Loucy (cell line): ENCODE measurements around the gene CAMSAP3.

Experiments used
- H2AFZ ChIP-seq: fragments of 200-600 bp; sonication (generic); 2 replicates; pipeline ENCODE4 v1.6.0; 2016; ENCODE audit warnings: antibody characterized with exemption, mild to moderate bottlenecking, low read length, moderate library complexity
- H3F3A ChIP-seq: fragments of 200-600 bp; 2 replicates; pipeline ENCODE4 v1.6.0; 2016; ENCODE audit warnings: antibody characterized with exemption, low read depth, mild to moderate bottlenecking
- H3K27me3 ChIP-seq: fragments of 200-600 bp; sonication (generic); 2 replicates; pipeline ENCODE4 v1.6.1; 2014; ENCODE audit warnings: low read length, mild to moderate bottlenecking; ENCODE audit not compliant: insufficient read depth, poor library complexity, severe bottlenecking
- H3K36me3 ChIP-seq: fragments of 200-600 bp; sonication (generic); 2 replicates; pipeline ENCODE4 v1.6.1; 2016; ENCODE audit warnings: low read length; ENCODE audit not compliant: insufficient read depth
- H3K4me1 ChIP-seq: fragments of 200-600 bp; sonication (generic); 2 replicates; pipeline ENCODE4 v1.5.1; 2014; ENCODE audit warnings: low read length, mild to moderate bottlenecking; ENCODE audit not compliant: insufficient read depth, poor library complexity, severe bottlenecking
- H3K4me2 ChIP-seq: fragments of 200-600 bp; sonication (generic); 2 replicates; pipeline ENCODE4 v1.6.0; 2014; ENCODE audit warnings: antibody characterized with exemption, low read length, low read depth, mild to moderate bottlenecking; ENCODE audit not compliant: poor library complexity, severe bottlenecking
- H3K4me3 ChIP-seq: fragments of 200-600 bp; sonication (generic); 2 replicates; pipeline ENCODE4 v1.5.1; 2014; ENCODE audit warnings: low read length, mild to moderate bottlenecking, mixed read lengths; ENCODE audit not compliant: poor library complexity, severe bottlenecking
- H3K79me2 ChIP-seq: fragments of 200-600 bp; sonication (generic); 2 replicates; pipeline ENCODE4 v1.6.1; 2014; ENCODE audit warnings: low read length; ENCODE audit not compliant: insufficient read depth
- H3K9ac ChIP-seq: fragments of 200-600 bp; sonication (generic); 2 replicates; pipeline ENCODE4 v1.6.0; 2014; ENCODE audit warnings: mild to moderate bottlenecking, low read depth, low read length, moderate library complexity; ENCODE audit not compliant: poor library complexity, severe bottlenecking
- H3K9me2 ChIP-seq: fragments of 200-600 bp; sonication (generic); replicated peaks from 2 replicates; pipeline ENCODE4 v1.6.1; 2016; ENCODE audit warnings: low read depth, low read length, mixed read lengths
- H3K9me3 ChIP-seq: fragments of 200-600 bp; sonication (generic); 2 replicates; pipeline ENCODE4 v1.6.1; 2014; ENCODE audit warnings: mild to moderate bottlenecking, antibody characterized with exemption, low read length, low read depth; ENCODE audit not compliant: insufficient read depth
- H4K20me1 ChIP-seq: fragments of 200-600 bp; sonication (generic); 2 replicates; pipeline ENCODE4 v1.6.0; 2014; ENCODE audit warnings: antibody characterized with exemption, low read length, mild to moderate bottlenecking; ENCODE audit not compliant: insufficient read depth, poor library complexity, severe bottlenecking
- EZH2phosphoT487 ChIP-seq: fragments of 200-600 bp; IDR thresholded peaks from 2 replicates; pipeline ENCODE4 v1.6.1; 2018; ENCODE audit warnings: antibody characterized with exemption, mild to moderate bottlenecking, moderate library complexity, borderline replicate concordance
- TF ChIP-seq, protein P1 (sequence below): fragments of 200-600 bp; sonication (generic); conservative IDR thresholded peaks from 2 replicates; pipeline ENCODE4 v1.5.1; 2014; ENCODE audit warnings: mild to moderate bottlenecking, antibody characterized with exemption, low read length

The CAMSAP3 gene

GRCh38 chr19:7552781-7553180 lies 42.9 kb upstream of the CAMSAP3 start:
- no peak overlapping the region for H3K4me3 ChIP-seq
- H3K36me3 ChIP-seq: no peaks in the 10 kb centered on the region
- H3K9me3 ChIP-seq: no peaks in the 10 kb centered on the region
- no peaks in the 10 kb centered on the region for H3K9me2 ChIP-seq
- no peak for TF ChIP-seq EZH2phosphoT487
- TF ChIP-seq, protein P1, sequence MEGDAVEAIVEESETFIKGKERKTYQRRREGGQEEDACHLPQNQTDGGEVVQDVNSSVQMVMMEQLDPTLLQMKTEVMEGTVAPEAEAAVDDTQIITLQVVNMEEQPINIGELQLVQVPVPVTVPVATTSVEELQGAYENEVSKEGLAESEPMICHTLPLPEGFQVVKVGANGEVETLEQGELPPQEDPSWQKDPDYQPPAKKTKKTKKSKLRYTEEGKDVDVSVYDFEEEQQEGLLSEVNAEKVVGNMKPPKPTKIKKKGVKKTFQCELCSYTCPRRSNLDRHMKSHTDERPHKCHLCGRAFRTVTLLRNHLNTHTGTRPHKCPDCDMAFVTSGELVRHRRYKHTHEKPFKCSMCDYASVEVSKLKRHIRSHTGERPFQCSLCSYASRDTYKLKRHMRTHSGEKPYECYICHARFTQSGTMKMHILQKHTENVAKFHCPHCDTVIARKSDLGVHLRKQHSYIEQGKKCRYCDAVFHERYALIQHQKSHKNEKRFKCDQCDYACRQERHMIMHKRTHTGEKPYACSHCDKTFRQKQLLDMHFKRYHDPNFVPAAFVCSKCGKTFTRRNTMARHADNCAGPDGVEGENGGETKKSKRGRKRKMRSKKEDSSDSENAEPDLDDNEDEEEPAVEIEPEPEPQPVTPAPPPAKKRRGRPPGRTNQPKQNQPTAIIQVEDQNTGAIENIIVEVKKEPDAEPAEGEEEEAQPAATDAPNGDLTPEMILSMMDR: no peak
- H3K4me2 ChIP-seq: no peak overlapping the region
- H3K9ac ChIP-seq: no peak overlapping the region
- H3K4me1 ChIP-seq: no peaks in the 10 kb centered on the region
- H2AFZ ChIP-seq: no peak overlapping the region
- no peaks in the 10 kb centered on the region for H3K79me2 ChIP-seq
- H3K27me3 ChIP-seq: no peaks in the 10 kb centered on the region
- H4K20me1 ChIP-seq: no peaks in the 10 kb centered on the region
- no peaks in the 10 kb centered on the region for H3F3A ChIP-seq

DNA sequence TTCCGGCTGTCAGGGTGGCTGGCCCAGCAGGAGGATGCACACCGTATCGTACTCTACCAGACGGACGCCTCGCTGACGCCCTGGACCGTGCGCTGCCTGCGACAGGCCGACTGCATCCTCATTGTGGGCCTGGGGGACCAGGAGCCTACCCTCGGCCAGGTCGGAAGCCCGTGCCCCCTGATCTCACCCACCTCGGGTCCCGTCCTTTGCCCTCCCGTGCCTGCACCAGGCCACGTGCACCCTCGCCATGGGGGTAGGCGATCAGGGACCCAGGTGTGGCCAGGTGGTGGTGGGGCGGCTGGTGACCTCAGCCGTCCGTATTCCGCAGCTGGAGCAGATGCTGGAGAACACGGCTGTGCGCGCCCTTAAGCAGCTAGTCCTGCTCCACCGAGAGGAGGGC lies 41.1 kb upstream of the CAMSAP3 start:
- Histone ChIP-seq H4K20me1 (no peaks in the 10 kb centered on the region), H3K4me1 (no peaks in the 10 kb centered on the region), H3K79me2 (no peaks in the 10 kb centered on the region), H2AFZ (no peak overlapping the region), H3K4me2 (no peak overlapping the region), H3K4me3 (no peak overlapping the region), H3F3A (no peaks in the 10 kb centered on the region), H3K9me2 (no peaks in the 10 kb centered on the region), H3K9me3 (no peaks in the 10 kb centered on the region), H3K9ac (no peak overlapping the region), H3K36me3 (no peaks in the 10 kb centered on the region), H3K27me3 (no peaks in the 10 kb centered on the region)
- TF ChIP-seq, protein P1: no peak
- no peak for TF ChIP-seq EZH2phosphoT487

GRCh38 chr19:7554990-7555864 lies 40.4 kb upstream of the CAMSAP3 start:
- no peak overlapping the region for H2AFZ ChIP-seq

More at GRCh38 chr19:7554990-7555864, 40.4 kb upstream of the CAMSAP3 start:
- H3K4me2 ChIP-seq: no peak overlapping the region
- no peaks in the 10 kb centered on the region for H3K9me2 ChIP-seq
- no peaks in the 10 kb centered on the region for H3K79me2 ChIP-seq
- H3K9me3 ChIP-seq: no peaks in the 10 kb centered on the region
- H3K36me3 ChIP-seq: no peaks in the 10 kb centered on the region
- no peak overlapping the region for H3K4me3 ChIP-seq
- no peak overlapping the region for H3K9ac ChIP-seq
- H3F3A ChIP-seq: no peaks in the 10 kb centered on the region
- TF ChIP-seq, protein P1: no peak
- TF ChIP-seq EZH2phosphoT487: no peak
- no peaks in the 10 kb centered on the region for H3K27me3 ChIP-seq
- no peaks in the 10 kb centered on the region for H4K20me1 ChIP-seq
- no peaks in the 10 kb centered on the region for H3K4me1 ChIP-seq
